NCI-H2196 treated with DMSO at 0.1 percent for 48 hours (cell line): ENCODE results near the gene ZNF430.
"Not testable (repeated sequence)": the region's sequence is repeated elsewhere in the genome, so short reads cannot be mapped to it uniquely, and the experiment has no call there.

Experiments used
- DNase-seq: peaks from one replicate; lab custom pipeline; 2025; ENCODE audit not compliant: unreplicated experiment; lab: John Stamatoyannopoulos, UW

Gene ZNF430

GRCh38 chr19:21020298-21021227, at the start of gene ZNF430:
Gene ZNF430, plus strand, starts transcription at chr19:21020657. Its CDS starts 144 bp downstream, at chr19:21020801.
- DNase-seq: peak; percentile 88

- DNase-seq: not testable (repeated sequence)
These were observed 27.7 kb upstream of the ZNF430 start for GRCh38 chr19:20992788-20993187.

DNA sequence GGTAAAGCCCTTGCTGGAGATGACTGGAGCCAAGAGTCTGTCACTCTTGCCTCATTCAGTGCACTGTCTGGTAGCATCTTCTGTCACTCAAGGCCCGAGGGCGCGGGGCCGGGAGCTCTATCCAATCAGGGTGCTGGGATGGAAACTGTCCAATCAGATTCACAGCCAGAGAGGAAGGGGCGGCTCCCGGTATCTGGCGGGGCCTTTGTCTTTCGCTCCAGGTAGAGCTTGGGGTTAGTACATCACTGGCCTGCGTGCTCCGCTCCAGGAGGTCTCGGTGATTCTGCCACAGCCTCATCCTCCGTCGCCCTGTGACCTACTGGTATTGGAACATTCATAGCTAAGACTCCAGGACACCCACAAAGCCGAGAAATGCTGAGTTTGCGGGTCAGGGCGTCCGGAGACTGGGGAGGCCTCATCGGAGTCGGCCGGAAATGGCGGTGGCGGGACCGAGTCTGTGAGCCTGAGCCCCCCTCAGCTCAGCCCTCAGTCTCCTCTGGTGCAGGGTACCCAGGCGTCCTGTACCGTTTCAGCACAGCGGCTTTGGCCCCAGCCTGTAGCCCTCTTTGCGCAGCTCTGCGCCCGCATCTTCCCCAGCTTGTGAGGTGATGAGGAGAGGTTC, 20.6 kb upstream of the ZNF430 start:
- DNase-seq: no peak

GRCh38 chr19:21021238-21021637, 781 bp downstream of the ZNF430 start:
- DNase-seq: not testable (repeated sequence)

DNA sequence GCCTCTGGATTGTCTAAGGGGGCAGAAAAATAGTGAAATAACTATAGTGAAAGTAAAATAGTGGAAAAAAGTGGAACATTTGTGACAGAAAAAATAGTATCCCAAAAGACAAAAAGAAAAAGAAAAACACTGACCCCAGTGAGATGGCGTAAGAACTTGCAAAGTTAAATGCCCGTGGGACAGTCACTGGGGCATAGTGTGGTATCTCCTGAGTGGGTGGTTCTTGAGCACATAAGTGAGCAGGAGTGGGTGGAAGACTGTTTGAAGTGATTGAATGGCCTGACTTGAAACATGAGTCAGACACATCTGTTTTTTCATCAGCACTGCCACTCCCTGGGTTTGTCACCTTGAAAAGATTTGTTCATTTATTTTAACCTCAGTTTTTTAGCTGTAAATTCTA, 2.5 kb downstream of the ZNF430 start:
- no peak for DNase-seq

GRCh38 chr19:21023901-21024300, 3.4 kb downstream of the ZNF430 start:
- DNase-seq: no peak

GRCh38 chr19:21028969-21029268, 8.5 kb downstream of the ZNF430 start:
- no peak for DNase-seq

GRCh38 chr19:21045028-21045427, 24.6 kb downstream of the ZNF430 start:
- no peak for DNase-seq

GRCh38 chr19:21046489-21046888, 26.0 kb downstream of the ZNF430 start:
- no peak for DNase-seq

DNA sequence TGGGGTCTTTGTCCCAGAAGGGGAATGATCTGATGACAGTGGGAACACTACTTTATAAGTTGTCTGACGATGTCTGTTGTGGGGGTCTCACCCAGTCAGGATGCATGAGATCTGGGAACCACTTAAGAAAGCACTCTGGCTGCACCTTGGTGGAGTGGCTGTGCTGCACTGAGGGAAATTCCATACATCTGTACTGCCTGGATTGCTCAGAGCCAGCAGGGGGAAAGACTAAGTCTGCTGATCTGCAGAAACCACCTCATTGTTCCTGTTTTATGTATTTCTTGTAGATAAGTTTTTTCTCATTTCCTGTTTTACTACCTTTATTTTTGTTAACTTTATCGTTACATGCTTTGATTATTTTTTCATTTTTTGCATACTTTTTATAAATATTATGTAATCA, 27.3 kb downstream of the ZNF430 start:
- no peak for DNase-seq

DNA sequence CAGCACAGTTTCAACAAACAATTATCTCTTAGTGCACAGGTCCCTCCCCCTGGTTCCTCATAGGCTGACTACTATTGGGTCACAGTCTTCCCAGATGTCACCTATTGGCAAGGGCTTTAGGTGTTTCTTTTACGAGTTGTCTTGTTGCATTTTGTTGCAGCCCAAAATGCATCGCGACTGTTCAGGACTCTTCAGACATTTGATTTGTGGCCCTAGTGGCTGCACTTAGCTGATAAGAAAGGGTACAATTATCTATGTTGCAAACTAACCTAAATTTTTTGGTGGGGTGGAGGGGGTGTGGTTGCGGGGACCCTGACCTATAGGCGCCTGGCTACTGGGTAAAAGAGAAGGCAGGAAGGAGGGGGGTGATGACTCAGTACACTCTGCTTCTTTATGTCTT, 32.4 kb downstream of the ZNF430 start:
- DNase-seq: no peak

DNA sequence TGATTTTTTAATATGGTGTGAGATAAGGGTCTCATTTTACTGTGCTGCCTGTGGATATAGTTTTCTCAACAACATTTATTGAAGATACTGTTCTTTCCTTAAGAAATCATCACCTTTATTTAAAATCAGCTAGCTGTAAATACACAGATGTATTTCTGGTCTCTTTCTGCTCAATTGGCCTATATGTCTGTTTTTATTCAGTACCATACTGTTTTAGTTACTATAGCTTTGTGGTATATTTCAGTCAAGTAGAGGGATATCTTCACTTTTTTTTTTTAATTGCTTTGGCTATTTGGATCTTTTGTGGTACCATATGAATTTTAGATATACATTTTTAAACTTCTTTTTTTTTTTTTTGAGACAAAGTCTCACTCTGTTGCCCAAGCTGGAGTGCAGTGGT, 44.9 kb downstream of the ZNF430 start:
- no peak for DNase-seq

DNA sequence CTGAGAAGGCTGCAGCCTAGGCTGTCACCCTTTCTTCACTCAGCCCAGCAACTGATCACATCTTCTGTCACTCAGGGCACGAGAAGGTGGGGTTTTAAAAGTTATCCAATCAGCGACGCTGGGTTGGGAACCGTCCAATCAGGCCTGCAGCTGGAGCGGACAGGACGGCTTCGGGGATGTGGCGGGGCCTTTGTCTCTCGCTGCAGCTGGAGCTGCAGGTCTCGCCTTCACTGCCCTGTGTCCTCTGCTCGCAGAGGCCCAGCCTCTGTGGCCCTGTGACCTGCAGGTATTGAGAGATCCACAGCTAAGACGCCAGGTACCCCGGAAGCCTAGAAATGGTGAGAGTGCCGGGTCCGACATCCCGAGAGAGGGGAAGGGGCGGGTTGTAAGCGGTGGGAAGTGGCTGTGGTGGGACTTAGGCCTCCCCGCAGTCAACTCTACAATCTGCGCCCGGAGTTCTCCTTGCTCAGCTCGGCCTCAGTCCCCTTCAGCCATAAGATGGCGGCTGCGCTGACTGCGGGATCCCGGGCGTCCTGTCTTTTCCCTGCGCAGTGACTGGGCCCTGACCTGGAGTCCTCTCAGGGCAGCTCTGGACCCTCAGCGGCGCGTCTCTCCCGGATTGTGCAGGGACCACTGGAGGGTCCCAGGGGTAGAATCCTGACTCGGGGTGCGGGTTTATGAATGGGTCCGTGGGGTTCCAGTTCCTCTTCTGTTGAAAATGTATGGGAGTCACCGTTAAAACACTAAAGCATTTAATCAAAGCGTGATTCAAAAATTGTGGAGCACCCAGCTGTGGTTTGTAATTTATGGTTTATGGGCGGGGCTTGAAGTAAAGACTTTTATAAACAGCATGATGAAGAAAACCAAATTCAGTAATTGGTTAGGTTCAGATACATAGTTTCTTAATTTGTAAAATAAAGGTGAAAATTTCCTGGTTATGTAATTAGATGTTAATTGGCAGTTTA, 61.8 kb downstream of the ZNF430 start, which contains the start of gene ZNF714:
Gene ZNF714 (plus strand): TSS at position 193 of the 965 bp plus-strand sequence. CDS start 16,066 bp downstream, outside the sequence.
- DNase-seq: peak; percentile 89

GRCh38 chr19:21084343-21084742, 63.9 kb downstream of the ZNF430 start:
- DNase-seq: no peak

DNA sequence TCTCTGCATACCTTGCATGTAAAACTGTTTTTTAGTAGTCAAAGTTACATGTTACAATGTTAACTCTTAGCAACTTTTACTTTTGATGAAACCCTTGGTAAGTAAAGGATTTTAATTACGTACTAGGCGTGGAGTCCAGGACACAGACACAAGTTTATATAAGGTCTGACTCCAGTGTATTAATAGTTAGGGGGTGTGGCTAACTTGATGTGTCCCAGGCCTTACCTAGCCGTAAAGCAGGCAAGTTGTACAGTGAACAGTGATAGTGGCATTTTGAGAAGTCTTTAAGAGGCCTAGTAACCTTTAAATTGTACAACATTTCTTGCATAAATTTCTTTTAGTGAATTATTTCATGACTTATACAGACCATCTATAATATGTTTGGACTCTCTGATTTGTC, 67.4 kb downstream of the ZNF430 start:
- no peak for DNase-seq

DNA sequence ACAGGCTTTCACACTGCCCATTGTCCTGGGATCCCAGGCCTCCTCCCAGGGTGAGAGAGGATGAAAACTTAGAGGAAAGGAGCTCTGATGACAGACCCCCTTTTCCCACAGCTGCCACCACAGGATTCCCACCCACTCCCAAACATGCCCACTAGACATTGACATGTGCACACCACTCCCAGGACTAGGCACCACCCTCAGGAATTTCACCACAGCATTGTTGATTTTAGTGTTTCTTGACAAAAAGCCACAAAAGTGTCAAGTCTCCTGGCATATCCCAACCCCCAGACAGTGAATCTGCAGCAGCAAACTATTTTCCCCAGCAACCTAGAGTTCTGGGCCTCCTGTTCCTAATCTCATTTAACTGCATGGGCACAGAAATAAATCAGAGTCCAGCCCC, 71.7 kb downstream of the ZNF430 start:
- DNase-seq: no peak

GRCh38 chr19:21094347-21095025, 74.0 kb downstream of the ZNF430 start:
- no peak for DNase-seq

DNA sequence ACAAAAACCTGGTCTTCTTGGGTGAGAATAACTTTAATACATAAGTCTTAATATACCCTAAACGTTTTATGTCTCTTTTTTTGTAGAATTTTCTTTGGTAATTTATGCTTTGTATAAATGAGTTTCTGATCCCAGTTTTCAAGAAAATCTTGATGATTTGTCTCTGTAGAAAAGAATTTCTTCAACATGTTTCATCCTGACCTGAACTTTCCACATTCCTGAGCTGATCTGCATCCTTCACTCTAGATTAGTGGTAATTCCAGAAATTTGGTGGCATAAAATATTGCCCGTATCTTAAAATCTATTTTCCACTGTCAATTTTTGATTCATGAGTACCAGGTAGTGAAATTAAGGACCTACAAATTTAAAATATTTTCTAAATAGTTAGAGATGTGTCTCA, 77.8 kb downstream of the ZNF430 start:
- no peak for DNase-seq

DNA sequence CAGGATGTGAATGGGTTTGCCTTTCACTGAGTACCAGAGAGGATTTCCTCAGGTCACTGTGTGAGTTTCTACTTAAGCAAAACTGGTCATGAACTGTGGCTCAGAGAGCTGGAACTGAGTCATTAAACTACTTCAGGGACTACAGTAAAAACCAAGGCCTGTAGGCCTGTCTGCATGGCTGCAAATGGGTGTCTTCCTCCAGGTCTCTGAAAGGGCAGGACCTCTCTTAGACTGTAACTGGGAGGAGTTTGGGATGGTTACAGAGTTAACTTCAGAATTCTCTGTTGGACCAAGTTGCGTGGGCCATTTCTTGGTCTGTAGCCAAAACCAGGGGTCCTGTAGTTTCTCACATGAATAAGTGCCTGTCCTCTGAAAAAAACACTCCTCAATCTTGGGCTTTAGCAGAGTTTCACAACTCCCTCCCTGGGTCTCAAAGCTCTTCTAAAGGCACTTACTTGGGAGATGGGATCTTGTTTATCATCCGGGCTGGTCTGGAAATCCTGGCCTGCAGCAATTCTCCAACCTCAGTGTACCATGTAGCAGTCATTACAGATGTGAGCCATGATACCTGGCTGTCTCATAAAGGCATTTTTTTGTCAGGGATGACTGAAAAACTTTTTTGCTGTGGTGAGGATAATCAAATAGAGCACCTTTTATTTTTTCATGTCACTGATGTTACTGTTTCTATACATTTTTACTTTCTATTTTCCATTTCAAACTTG, 81.2 kb downstream of the ZNF430 start:
- DNase-seq: no peak

- no peak for DNase-seq
These were observed 88.7 kb downstream of the ZNF430 start for GRCh38 chr19:21109116-21109515.
